ENCODE data around the gene CAMSAP3. TPM values are rescaled to one million over a fixed set of nuclear protein-coding genes. Genes with fewer than 3 reads are reported as not detected.

CAMSAP3 gene
- polyA plus RNA-seq, 2 of the 4 experiments (the other 2 are of a cell fraction), result 1.3 to 3.6 TPM

- H3K27ac ChIP-seq, result no peak overlapping the region
- TF ChIP-seq, protein P1, sequence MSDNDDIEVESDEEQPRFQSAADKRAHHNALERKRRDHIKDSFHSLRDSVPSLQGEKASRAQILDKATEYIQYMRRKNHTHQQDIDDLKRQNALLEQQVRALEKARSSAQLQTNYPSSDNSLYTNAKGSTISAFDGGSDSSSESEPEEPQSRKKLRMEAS (IDR thresholded peaks at IDR 0.05), result no peak
- TF ChIP-seq ZSCAN20 (CRISPR knock-in tag; IDR thresholded peaks at IDR 0.05), result no peak
- TF ChIP-seq GATA3 (IDR thresholded peaks at IDR 0.05; ENCODE audit: borderline replicate concordance), result no peak
- TF ChIP-seq NPAS2 (CRISPR knock-in tag; IDR thresholded peaks at IDR 0.05; ENCODE audit: borderline replicate concordance), result no peak
- TF ChIP-seq, protein P2, sequence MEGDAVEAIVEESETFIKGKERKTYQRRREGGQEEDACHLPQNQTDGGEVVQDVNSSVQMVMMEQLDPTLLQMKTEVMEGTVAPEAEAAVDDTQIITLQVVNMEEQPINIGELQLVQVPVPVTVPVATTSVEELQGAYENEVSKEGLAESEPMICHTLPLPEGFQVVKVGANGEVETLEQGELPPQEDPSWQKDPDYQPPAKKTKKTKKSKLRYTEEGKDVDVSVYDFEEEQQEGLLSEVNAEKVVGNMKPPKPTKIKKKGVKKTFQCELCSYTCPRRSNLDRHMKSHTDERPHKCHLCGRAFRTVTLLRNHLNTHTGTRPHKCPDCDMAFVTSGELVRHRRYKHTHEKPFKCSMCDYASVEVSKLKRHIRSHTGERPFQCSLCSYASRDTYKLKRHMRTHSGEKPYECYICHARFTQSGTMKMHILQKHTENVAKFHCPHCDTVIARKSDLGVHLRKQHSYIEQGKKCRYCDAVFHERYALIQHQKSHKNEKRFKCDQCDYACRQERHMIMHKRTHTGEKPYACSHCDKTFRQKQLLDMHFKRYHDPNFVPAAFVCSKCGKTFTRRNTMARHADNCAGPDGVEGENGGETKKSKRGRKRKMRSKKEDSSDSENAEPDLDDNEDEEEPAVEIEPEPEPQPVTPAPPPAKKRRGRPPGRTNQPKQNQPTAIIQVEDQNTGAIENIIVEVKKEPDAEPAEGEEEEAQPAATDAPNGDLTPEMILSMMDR (IDR thresholded peaks at IDR 0.05), result no peak
- no peak for TF ChIP-seq ZFP36 (IDR thresholded peaks at IDR 0.05; ENCODE audit: borderline replicate concordance, partially characterized antibody)
- no peak for TF ChIP-seq FOSL2 (IDR thresholded peaks at IDR 0.05)
- TF ChIP-seq FOSL2 (CRISPR knock-in tag; IDR thresholded peaks at IDR 0.05), result no peak
- TF ChIP-seq SREBF2 (IDR thresholded peaks at IDR 0.05), result no peak
- TF ChIP-seq, protein P3, sequence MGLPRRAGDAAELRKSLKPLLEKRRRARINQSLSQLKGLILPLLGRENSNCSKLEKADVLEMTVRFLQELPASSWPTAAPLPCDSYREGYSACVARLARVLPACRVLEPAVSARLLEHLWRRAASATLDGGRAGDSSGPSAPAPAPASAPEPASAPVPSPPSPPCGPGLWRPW (IDR thresholded peaks at IDR 0.05), result no peak
- no peak for TF ChIP-seq ZNF302 (CRISPR knock-in tag; IDR thresholded peaks at IDR 0.05)
- TF ChIP-seq HOXB13 (CRISPR knock-in tag; IDR thresholded peaks at IDR 0.05; ENCODE audit: low read depth), result no peak
- TF ChIP-seq MYC (IDR thresholded peaks at IDR 0.05; ENCODE audit: borderline replicate concordance, low read length), result no peak
- TF ChIP-seq CHD4 (IDR thresholded peaks at IDR 0.05; ENCODE audit: borderline replicate concordance), result no peak
- no peak for TF ChIP-seq JUNB (IDR thresholded peaks at IDR 0.05)
- no peak for TF ChIP-seq TFCP2L1 (CRISPR knock-in tag; IDR thresholded peaks at IDR 0.05)
- TF ChIP-seq RFX5 (IDR thresholded peaks at IDR 0.05), result no peak
- TF ChIP-seq, protein P4, sequence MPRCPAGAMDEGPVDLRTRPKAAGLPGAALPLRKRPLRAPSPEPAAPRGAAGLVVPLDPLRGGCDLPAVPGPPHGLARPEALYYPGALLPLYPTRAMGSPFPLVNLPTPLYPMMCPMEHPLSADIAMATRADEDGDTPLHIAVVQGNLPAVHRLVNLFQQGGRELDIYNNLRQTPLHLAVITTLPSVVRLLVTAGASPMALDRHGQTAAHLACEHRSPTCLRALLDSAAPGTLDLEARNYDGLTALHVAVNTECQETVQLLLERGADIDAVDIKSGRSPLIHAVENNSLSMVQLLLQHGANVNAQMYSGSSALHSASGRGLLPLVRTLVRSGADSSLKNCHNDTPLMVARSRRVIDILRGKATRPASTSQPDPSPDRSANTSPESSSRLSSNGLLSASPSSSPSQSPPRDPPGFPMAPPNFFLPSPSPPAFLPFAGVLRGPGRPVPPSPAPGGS (IDR thresholded peaks at IDR 0.05), result no peak
- TF ChIP-seq HOXB5 (CRISPR knock-in tag; IDR thresholded peaks at IDR 0.05), result no peak
- POLR2A ChIA-PET, result no interaction called here
- H3K4me3 ChIP-seq, result no peak overlapping the region
- FAIRE-seq (no peak), DNase-seq (ENCODE audit: low read depth in 1 of 2, low spot score in 1 of 2) (peak in 1 of 2 experiments; percentile 31), ATAC-seq (no peak)
- no peaks in the 10 kb centered on the region for H3K4me1 ChIP-seq
- H3K9me3 ChIP-seq, result no peaks in the 10 kb centered on the region
- 89% methylated on average over 2 of the region's 2 CpGs for WGBS (ENCODE audit: missing lambda C conversion rate)
- CTCF ChIA-PET, result interaction anchor here (1.2 to 2.3 kb wide), 3 partner anchors 8 to 242 kb away, joined by 4 to 16 read pairs (median 4); no protein-coding TSS in a partner anchor
- H3K4me2 ChIP-seq, result no peak overlapping the region
Measured at GRCh38 chr19:7560255-7560654, 35.4 kb upstream of the CAMSAP3 start.

- Histone ChIP-seq H3K4me1 (no peaks in the 10 kb centered on the region), H3K4me3 (no peak overlapping the region), H3K27ac (no peak overlapping the region), H3K4me2 (no peak overlapping the region), H3K9me3 (no peaks in the 10 kb centered on the region)
- ChIA-PET POLR2A (no interaction called here), CTCF (no interaction called here)
- FAIRE-seq, result no peak
- 98% methylated on average over 5 of the region's 17 CpGs for WGBS (ENCODE audit: missing lambda C conversion rate)
- no peak for DNase-seq (ENCODE audit: low read depth in 1 of 2, low spot score in 1 of 2)
- TF ChIP-seq RARB (CRISPR knock-in tag; IDR thresholded peaks at IDR 0.05), result no peak
- no peak for TF ChIP-seq SREBF2 (IDR thresholded peaks at IDR 0.05)
- TF ChIP-seq ESRRA (IDR thresholded peaks at IDR 0.05; ENCODE audit: borderline replicate concordance, low read length), result no peak
- no peak for TF ChIP-seq EHMT2 (IDR thresholded peaks at IDR 0.05; ENCODE audit: low read depth)
- no peak for TF ChIP-seq KDM1A (IDR thresholded peaks at IDR 0.05; ENCODE audit: low read depth)
- no peak for TF ChIP-seq HOXA7 (CRISPR knock-in tag; IDR thresholded peaks at IDR 0.05)
- TF ChIP-seq CHD4 (IDR thresholded peaks at IDR 0.05; ENCODE audit: borderline replicate concordance), result no peak
- TF ChIP-seq KDM5A (IDR thresholded peaks at IDR 0.05), result no peak
- TF ChIP-seq HOXB13 (CRISPR knock-in tag; IDR thresholded peaks at IDR 0.05; ENCODE audit: low read depth), result no peak
- no peak for TF ChIP-seq SMC3 (IDR thresholded peaks at IDR 0.05)
- TF ChIP-seq EHF (CRISPR knock-in tag; IDR thresholded peaks at IDR 0.05), result no peak
- TF ChIP-seq JUNB (IDR thresholded peaks at IDR 0.05), result no peak
- TF ChIP-seq, protein P5, sequence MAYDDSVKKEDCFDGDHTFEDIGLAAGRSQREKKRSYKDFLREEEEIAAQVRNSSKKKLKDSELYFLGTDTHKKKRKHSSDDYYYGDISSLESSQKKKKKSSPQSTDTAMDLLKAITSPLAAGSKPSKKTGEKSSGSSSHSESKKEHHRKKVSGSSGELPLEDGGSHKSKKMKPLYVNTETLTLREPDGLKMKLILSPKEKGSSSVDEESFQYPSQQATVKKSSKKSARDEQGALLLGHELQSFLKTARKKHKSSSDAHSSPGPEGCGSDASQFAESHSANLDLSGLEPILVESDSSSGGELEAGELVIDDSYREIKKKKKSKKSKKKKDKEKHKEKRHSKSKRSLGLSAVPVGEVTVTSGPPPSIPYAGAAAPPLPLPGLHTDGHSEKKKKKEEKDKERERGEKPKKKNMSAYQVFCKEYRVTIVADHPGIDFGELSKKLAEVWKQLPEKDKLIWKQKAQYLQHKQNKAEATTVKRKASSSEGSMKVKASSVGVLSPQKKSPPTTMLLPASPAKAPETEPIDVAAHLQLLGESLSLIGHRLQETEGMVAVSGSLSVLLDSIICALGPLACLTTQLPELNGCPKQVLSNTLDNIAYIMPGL (CRISPR knock-in tag; IDR thresholded peaks at IDR 0.05; ENCODE audit: borderline replicate concordance), result no peak
- no peak for TF ChIP-seq HOXB5 (CRISPR knock-in tag; IDR thresholded peaks at IDR 0.05)
- no peak for TF ChIP-seq GATA3 (IDR thresholded peaks at IDR 0.05; ENCODE audit: borderline replicate concordance)
- no peak for TF ChIP-seq POLR2A (IDR thresholded peaks at IDR 0.05; ENCODE audit: low read length)
- no peak for TF ChIP-seq RFX5 (IDR thresholded peaks at IDR 0.05)
- ATAC-seq, result no peak
Measured at GRCh38 chr19:7561325-7561724, 34.3 kb upstream of the CAMSAP3 start.
